Ishikawa (cell line): Measurements from ENCODE around the gene PIGW.

ENCODE experiments used
- CEBPB ChIP-seq: IDR thresholded peaks from 2 replicates; pipeline ENCODE4 v1.6.1; 2012
- RAD21 ChIP-seq: IDR thresholded peaks from 2 replicates; pipeline ENCODE4 v1.6.1; 2012; ENCODE audit warnings: low read depth
- REST ChIP-seq: IDR thresholded peaks from 2 replicates; pipeline ENCODE4 v1.6.1; 2012; ENCODE audit warnings: low read depth, mild to moderate bottlenecking
- YY1 ChIP-seq: IDR thresholded peaks from 2 replicates; pipeline ENCODE4 v1.6.1; 2012; ENCODE audit warnings: low read depth
- ZBTB7A ChIP-seq: IDR thresholded peaks from 2 replicates; pipeline ENCODE4 v1.6.1; 2012; ENCODE audit warnings: low read depth

DNA sequence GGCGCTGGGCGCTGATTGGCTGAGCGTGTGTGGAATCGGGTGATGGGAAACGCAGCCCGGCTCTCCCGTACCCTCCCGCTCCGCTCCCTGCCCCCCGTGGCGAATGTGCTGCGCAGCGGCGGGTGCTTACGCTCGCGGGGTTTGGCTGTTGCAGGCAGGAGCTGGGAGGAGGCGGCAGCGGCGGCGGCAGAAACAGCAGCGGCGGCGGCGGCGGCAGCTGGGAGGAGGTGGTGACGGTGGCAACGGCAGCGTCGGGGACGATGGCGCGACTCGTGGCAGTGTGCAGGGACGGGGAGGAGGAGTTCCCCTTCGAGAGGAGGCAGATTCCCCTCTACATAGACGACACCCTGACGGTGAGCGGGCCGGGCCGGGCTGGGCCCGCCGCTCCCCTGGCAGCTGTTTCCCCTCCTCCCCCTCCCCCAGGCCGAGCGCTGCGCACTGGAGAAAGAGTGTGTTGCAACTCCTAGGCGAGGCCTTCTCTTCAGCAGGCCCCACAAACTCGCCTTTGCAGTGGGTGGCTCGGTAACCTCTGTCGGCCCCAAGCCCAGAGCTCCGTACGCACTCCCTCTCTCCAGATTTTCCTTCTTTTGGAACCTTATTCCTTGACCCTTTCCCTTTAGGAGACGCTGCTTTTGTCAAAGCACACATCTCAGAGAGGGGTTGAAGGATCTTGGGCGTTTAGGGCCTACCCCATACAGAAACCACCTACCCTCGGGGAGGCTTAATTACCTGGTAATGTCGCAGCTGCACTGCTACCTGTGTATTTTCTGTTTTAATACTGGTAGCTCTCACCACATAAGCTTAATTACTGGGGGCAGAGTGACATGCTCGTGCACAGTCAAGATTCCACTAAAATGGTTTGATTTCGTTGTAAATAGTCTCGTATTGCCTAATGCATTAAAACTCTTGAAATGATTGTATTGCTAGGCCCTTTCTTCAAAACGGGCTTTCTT is 11.0 kb downstream of the PIGW start:
- TF ChIP-seq ZBTB7A, result no peak
- peak; percentile 92 for TF ChIP-seq CEBPB
- no peak for TF ChIP-seq RAD21
- no peak for TF ChIP-seq YY1
- TF ChIP-seq REST, result no peak
